A549 (cell line): ENCODE data around the gene PBRM1. TPM values are rescaled to one million over a fixed set of nuclear protein-coding genes. Genes with fewer than 3 reads are reported as not detected.

Experiments used
- ATAC-seq, 2 experiments: fragments of 200-7000 bp in 1 of 2; fragments of >200 bp in 1 of 2; cut with Nextera tagmentation in 1 of 2; cut with Tn5 transposase in 1 of 2; 3 replicates each; pipeline versions ENCODE4 v1.8.0 to v1.9.1; 2018 to 2020; ENCODE audit warnings: mild to moderate bottlenecking in 1 of 2, moderate library complexity in 1 of 2
- CTCF ChIA-PET: fragments of 300-600 bp; sonication (Branson Sonifier 250); formaldehyde crosslinking; extraction: SDS; loops from one replicate; lab custom pipeline; 2021; ENCODE audit warnings: antibody characterized with exemption, inconsistent platforms; lab: Yijun Ruan, JAX
- POLR2A ChIA-PET: fragments of 350-600 bp; formaldehyde crosslinking; extraction: SDS; loops from one replicate; lab custom pipeline; 2021; ENCODE audit warnings: antibody characterized with exemption, inconsistent platforms; lab: Yijun Ruan, JAX
- DNase-seq, 2 experiments: peaks; one replicate each; pipeline versions ENCODE4 v3.0.0 to v3.0.0-alpha.2; 2011 to 2016; ENCODE audit warnings: low read depth in 1 of 2, low spot score in 1 of 2
- FAIRE-seq: peaks from 2 replicates; lab custom pipeline; 2011; peaks lifted over from hg19 to GRCh38; lab: Jason Lieb, UNC
- H3K27ac ChIP-seq, 2 experiments: fragments of >200 bp; sonication (Bioruptor Twin); formaldehyde crosslinking; 3 replicates each; pipeline ENCODE4 v1.5.1; 2016 to 2017
- H3K4me1 ChIP-seq: fragments of >200 bp; sonication (Bioruptor Twin); formaldehyde crosslinking; 3 replicates; pipeline ENCODE4 v1.6.1; 2016
- H3K4me2 ChIP-seq: fragments of >200 bp; sonication (Bioruptor Twin); formaldehyde crosslinking; 3 replicates; pipeline ENCODE4 v1.6.1; 2016
- H3K4me3 ChIP-seq: fragments of >200 bp; sonication (Bioruptor Twin); formaldehyde crosslinking; 3 replicates; pipeline ENCODE4 v1.5.1; 2016
- H3K9me3 ChIP-seq: fragments of >200 bp; sonication (Bioruptor Twin); formaldehyde crosslinking; 3 replicates; pipeline ENCODE4 v1.6.1; 2016
- BHLHE40 ChIP-seq: IDR thresholded peaks from 2 replicates; pipeline ENCODE4 v1.6.1; 2012; ENCODE audit warnings: low read depth, low read length, inconsistent platforms
- CBX2 ChIP-seq: fragments of 200-600 bp; sonication (generic); IDR thresholded peaks from 2 replicates; pipeline ENCODE4 v1.6.1; 2016; ENCODE audit warnings: low read depth, mild to moderate bottlenecking, borderline replicate concordance
- CHD4 ChIP-seq: fragments of 200-600 bp; sonication (generic); IDR thresholded peaks from 2 replicates; pipeline ENCODE4 v1.6.1; 2016; ENCODE audit warnings: antibody characterized with exemption, mild to moderate bottlenecking, borderline replicate concordance
- EP300 ChIP-seq, 2 experiments: fragments of >200 bp; sonication (Bioruptor Twin); formaldehyde crosslinking; IDR thresholded peaks; 2 replicates in 1 of 2; 3 replicates in 1 of 2; pipeline ENCODE4 v1.6.1; 2016 to 2017
- ESRRA ChIP-seq: fragments of 150-350 bp; IDR thresholded peaks from 2 replicates; pipeline ENCODE4 v1.6.1; 2014; ENCODE audit warnings: mild to moderate bottlenecking, low read length, borderline replicate concordance
- FOSB ChIP-seq: fragments of 250-450 bp; sonication (Bioruptor Pico); IDR thresholded peaks from 2 replicates; pipeline ENCODE4 v1.5.0; 2020; ENCODE audit warnings: mild to moderate bottlenecking, moderate library complexity
- GATA3 ChIP-seq: IDR thresholded peaks from 2 replicates; pipeline ENCODE4 v1.6.1; 2012; ENCODE audit warnings: borderline replicate concordance
- HOXA7 ChIP-seq: fragments of 250-450 bp; sonication (Bioruptor Pico); IDR thresholded peaks from 2 replicates; pipeline ENCODE4 v1.5.0; 2020; ENCODE audit warnings: mild to moderate bottlenecking, moderate library complexity
- HOXB13 ChIP-seq: fragments of 250-450 bp; sonication (Bioruptor Pico); IDR thresholded peaks from 2 replicates; pipeline ENCODE4 v1.5.0; 2020; ENCODE audit warnings: low read depth, mild to moderate bottlenecking, moderate library complexity
- KDM5A ChIP-seq: fragments of 200-600 bp; sonication (generic); IDR thresholded peaks from 2 replicates; pipeline ENCODE4 v1.6.1; 2016; ENCODE audit warnings: antibody characterized with exemption, mild to moderate bottlenecking
- MAFK ChIP-seq: fragments of 450-650 bp; IDR thresholded peaks from 2 replicates; pipeline ENCODE4 v1.6.1; 2014; ENCODE audit not compliant: partially characterized antibody
- MYC ChIP-seq: IDR thresholded peaks from 2 replicates; pipeline ENCODE4 v1.6.1; 2012; ENCODE audit warnings: mild to moderate bottlenecking, inconsistent platforms, low read length, improper control_type of control experiment, borderline replicate concordance
- NPAS2 ChIP-seq: fragments of 250-450 bp; sonication (Bioruptor Pico); IDR thresholded peaks from 2 replicates; pipeline ENCODE4 v1.8.0; 2022; ENCODE audit warnings: mild to moderate bottlenecking, moderate library complexity, borderline replicate concordance
- POLR2AphosphoS2 ChIP-seq: conservative IDR thresholded peaks from 2 replicates; pipeline ENCODE4 v1.6.1; 2012; ENCODE audit warnings: low read length, improper control_type of control experiment, inconsistent platforms
- RARB ChIP-seq: fragments of 250-450 bp; sonication (Bioruptor Pico); IDR thresholded peaks from 2 replicates; pipeline ENCODE4 v1.8.0; 2021; ENCODE audit warnings: mild to moderate bottlenecking, moderate library complexity
- RCOR1 ChIP-seq: fragments of 150-350 bp; IDR thresholded peaks from 2 replicates; pipeline ENCODE4 v1.6.1; 2014; ENCODE audit warnings: antibody characterized with exemption, low read length, low read depth
- RFX5 ChIP-seq: fragments of 450-650 bp; IDR thresholded peaks from 2 replicates; pipeline ENCODE4 v1.7.1; 2014; ENCODE audit warnings: antibody characterized with exemption, mild to moderate bottlenecking, moderate library complexity
- TFCP2L1 ChIP-seq: fragments of 250-450 bp; sonication (Bioruptor Pico); IDR thresholded peaks from 2 replicates; pipeline ENCODE4 v1.5.0; 2021; ENCODE audit warnings: mild to moderate bottlenecking
- ZC3H11A ChIP-seq: fragments of 450-650 bp; IDR thresholded peaks from 2 replicates; pipeline ENCODE4 v1.6.1; 2014; ENCODE audit warnings: antibody characterized with exemption, mild to moderate bottlenecking
- ZNF302 ChIP-seq: fragments of 250-450 bp; sonication (Bioruptor Pico); IDR thresholded peaks from 2 replicates; pipeline ENCODE4 v1.9.0; 2021; ENCODE audit warnings: inconsistent platforms, mild to moderate bottlenecking, moderate library complexity
- WGBS: methylation state at CpG from one replicate; pipeline ENCODE4 v1.1.6; 2017; ENCODE audit errors: missing lambda C conversion rate; 5-methylcytosine and 5-hydroxymethylcytosine counted together
- polyA plus RNA-seq, 4 experiments: library from polyadenylated mRNA; depleted of rRNA in 3 of 4; stranded (reverse); fragments of >200 nt; fragmentation: RNase III in 1 of 4; extraction: RNeasy Plus Mini Kit Qiagen cat#74134 plus additional on column Dnase treatment in 1 of 4; gene quantifications; 2 replicates in 3 of 4; 3 replicates in 1 of 4; pipeline ENCODE4 v1.2.3, GENCODE V29; 2011 to 2017
- TF ChIP-seq, protein P1 (sequence below): IDR thresholded peaks from 2 replicates; pipeline ENCODE4 v1.6.1; 2012
- TF ChIP-seq, protein P2 (sequence below): fragments of >200 bp; sonication (Bioruptor Twin); formaldehyde crosslinking; IDR thresholded peaks from 2 replicates; pipeline ENCODE4 v1.6.1; 2016
- TF ChIP-seq, protein P3 (sequence below): fragments of >200 bp; sonication (Bioruptor Twin); formaldehyde crosslinking; IDR thresholded peaks from 3 replicates; pipeline ENCODE4 v1.6.1; 2016
- TF ChIP-seq, protein P4 (sequence below): fragments of 450-650 bp; IDR thresholded peaks from 2 replicates; pipeline ENCODE4 v1.6.1; 2014; ENCODE audit warnings: antibody characterized with exemption
- TF ChIP-seq, protein P5 (sequence below): fragments of >200 bp; sonication (Bioruptor Twin); formaldehyde crosslinking; IDR thresholded peaks from 3 replicates; pipeline ENCODE4 v1.5.1; 2016

PBRM1 gene
- polyA plus RNA-seq, 2 of the 4 experiments (the other 2 are of a cell fraction) = 15.0 to 21.6 TPM

DNA sequence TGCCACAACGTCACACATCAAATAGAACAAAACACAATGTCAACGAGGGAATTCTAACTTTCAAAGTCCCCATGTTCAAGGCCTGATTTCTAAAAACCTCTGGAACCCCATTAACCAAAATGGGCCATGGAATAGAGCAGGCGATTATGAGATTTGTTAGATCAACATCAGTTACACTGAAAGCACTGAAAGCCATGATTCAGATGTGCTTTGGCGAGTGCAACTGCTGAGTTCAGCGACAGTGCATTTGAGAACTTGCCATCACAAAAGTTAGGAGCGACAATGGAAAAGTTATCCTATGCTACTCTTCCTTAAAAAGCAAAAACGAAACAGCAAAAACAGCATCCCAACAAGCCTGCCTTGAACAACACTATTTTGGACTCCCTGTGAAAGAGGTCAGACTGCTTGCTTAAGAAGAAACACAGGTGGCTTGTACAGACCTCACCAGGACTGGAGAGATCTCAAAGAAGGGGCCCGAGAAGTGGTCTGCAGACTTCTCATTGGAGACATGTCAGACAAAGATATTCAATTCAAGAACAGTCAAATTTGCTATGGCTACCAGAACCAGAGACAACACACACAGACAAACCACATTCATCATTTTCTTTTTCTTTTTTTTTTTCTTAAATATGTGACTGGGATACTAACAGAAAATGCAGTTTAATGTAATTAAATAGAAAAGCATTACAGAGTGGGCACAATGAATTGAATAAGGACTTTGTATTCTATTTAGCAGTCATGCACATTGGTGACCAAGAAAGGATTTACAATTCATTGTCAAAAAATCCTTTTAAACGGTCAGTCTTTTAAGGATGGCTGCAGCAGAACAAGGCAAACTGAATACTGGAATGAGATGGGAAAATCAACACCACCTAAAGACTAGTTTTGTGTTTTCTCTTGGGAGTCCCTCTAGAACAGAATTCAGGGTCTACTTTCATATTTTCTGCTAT is 128.4 kb downstream of the PBRM1 start:
- no peak overlapping the region for H3K27ac ChIP-seq
- H3K4me2 ChIP-seq = no peak overlapping the region
- CTCF ChIA-PET = no interaction called here
- FAIRE-seq (no peak), ATAC-seq (no peak), DNase-seq (no peak)
- WGBS = 92% methylated on average over 9 of the region's 9 CpGs
- H3K4me3 ChIP-seq = no peak overlapping the region
- no peak for TF ChIP-seq RARB (CRISPR knock-in tag)
- no peak for TF ChIP-seq MYC
- TF ChIP-seq, protein P1, sequence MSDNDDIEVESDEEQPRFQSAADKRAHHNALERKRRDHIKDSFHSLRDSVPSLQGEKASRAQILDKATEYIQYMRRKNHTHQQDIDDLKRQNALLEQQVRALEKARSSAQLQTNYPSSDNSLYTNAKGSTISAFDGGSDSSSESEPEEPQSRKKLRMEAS = no peak
- no peak for TF ChIP-seq KDM5A
- TF ChIP-seq, protein P2, sequence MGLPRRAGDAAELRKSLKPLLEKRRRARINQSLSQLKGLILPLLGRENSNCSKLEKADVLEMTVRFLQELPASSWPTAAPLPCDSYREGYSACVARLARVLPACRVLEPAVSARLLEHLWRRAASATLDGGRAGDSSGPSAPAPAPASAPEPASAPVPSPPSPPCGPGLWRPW = no peak
- no peak for TF ChIP-seq ZNF302 (CRISPR knock-in tag)
- no peak for TF ChIP-seq ESRRA
- TF ChIP-seq TFCP2L1 (CRISPR knock-in tag) = no peak
- no peak for TF ChIP-seq GATA3
- TF ChIP-seq POLR2AphosphoS2 = no peak
- no peak for TF ChIP-seq CBX2
- no peak for TF ChIP-seq EP300 (IDR thresholded peaks at IDR 0.05)
- TF ChIP-seq, protein P3, sequence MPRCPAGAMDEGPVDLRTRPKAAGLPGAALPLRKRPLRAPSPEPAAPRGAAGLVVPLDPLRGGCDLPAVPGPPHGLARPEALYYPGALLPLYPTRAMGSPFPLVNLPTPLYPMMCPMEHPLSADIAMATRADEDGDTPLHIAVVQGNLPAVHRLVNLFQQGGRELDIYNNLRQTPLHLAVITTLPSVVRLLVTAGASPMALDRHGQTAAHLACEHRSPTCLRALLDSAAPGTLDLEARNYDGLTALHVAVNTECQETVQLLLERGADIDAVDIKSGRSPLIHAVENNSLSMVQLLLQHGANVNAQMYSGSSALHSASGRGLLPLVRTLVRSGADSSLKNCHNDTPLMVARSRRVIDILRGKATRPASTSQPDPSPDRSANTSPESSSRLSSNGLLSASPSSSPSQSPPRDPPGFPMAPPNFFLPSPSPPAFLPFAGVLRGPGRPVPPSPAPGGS = no peak
- H3K9me3 ChIP-seq = no peaks in the 10 kb centered on the region
- POLR2A ChIA-PET = no interaction called here
- peaks cover 4% of the 10 kb centered on the region; the same call in 1 of the 3 replicates for H3K4me1 ChIP-seq

DNA sequence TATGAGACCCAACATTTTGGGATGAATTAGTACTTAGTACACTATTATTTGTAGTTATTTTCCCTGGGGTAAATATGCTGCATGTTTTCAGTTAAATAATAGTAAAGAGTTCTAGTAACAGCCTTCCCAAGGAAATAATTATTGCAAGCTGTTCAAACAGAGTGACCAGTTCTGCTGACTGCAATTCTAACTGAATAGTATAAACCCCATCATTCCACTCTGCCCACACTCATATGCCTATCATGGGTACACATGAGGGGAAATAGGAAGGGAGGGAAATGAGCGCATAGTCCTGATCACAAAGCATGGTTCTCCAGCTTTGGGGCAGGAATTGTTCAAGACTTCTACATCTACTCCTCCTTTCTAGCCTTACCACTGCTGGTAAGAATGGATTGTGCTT is 130.7 kb downstream of the PBRM1 start:
- WGBS = 81% methylated on average over 1 of the region's 1 CpG
- CTCF ChIA-PET = no interaction called here
- peaks cover 9% of the 10 kb centered on the region; the same call in 1 of the 3 replicates for H3K4me1 ChIP-seq
- DNase-seq (no peak), ATAC-seq (no peak), FAIRE-seq (no peak)
- TF ChIP-seq RARB (CRISPR knock-in tag) (no peak), ZNF302 (CRISPR knock-in tag) (no peak)
- H3K27ac ChIP-seq = no peak overlapping the region
- no peak overlapping the region for H3K4me2 ChIP-seq
- POLR2A ChIA-PET = no interaction called here
- no peaks in the 10 kb centered on the region for H3K9me3 ChIP-seq
- H3K4me3 ChIP-seq = no peak overlapping the region

DNA sequence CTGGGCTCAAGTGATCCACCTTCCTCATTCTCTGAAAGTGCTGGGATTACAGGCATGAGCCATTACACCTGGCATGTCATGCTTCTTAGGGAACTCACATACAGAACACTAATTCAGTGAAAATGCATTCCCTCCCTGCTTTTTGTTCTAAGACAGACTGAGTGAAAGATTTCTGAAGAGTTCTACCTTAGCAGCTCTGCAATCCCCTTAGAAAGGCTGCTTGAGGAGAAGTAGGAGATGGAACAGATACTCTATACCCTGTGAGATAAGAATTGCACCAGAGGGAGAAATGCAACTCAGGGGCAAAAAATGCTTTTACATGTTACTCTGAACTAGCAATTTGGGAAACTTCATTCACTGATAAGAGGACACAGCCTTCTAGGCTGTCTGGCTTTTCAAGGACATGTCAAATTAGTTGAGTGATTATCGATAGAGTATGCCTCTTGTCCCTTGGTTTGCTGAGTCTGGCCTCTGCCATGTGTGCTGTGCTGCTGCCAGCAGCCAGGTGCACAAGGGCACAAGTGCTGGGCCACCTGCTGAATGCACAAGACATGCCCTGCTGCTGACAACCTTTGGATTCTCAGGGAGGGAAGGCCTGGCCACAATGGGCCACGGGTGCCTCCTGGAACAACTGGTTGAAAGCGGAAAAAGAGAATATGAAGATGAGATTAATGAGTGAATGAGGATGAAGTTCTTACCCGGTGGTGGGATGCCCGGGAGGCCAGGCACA is 131.5 kb downstream of the PBRM1 start:
- POLR2A ChIA-PET = no interaction called here
- ATAC-seq (no peak), FAIRE-seq (no peak), DNase-seq (no peak)
- 85% methylated on average over 5 of the region's 5 CpGs for WGBS
- TF ChIP-seq KDM5A (no peak), RARB (CRISPR knock-in tag) (no peak), POLR2AphosphoS2 (no peak), CBX2 (no peak), FOSB (no peak), RFX5 (no peak), CHD4 (no peak), ZC3H11A (no peak), TFCP2L1 (CRISPR knock-in tag) (no peak), MAFK (no peak), HOXB13 (CRISPR knock-in tag) (no peak), BHLHE40 (no peak), RCOR1 (no peak), NPAS2 (CRISPR knock-in tag) (no peak), HOXA7 (CRISPR knock-in tag) (no peak)
- TF ChIP-seq, protein P4, sequence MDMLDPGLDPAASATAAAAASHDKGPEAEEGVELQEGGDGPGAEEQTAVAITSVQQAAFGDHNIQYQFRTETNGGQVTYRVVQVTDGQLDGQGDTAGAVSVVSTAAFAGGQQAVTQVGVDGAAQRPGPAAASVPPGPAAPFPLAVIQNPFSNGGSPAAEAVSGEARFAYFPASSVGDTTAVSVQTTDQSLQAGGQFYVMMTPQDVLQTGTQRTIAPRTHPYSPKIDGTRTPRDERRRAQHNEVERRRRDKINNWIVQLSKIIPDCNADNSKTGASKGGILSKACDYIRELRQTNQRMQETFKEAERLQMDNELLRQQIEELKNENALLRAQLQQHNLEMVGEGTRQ = no peak
- TF ChIP-seq, protein P5, sequence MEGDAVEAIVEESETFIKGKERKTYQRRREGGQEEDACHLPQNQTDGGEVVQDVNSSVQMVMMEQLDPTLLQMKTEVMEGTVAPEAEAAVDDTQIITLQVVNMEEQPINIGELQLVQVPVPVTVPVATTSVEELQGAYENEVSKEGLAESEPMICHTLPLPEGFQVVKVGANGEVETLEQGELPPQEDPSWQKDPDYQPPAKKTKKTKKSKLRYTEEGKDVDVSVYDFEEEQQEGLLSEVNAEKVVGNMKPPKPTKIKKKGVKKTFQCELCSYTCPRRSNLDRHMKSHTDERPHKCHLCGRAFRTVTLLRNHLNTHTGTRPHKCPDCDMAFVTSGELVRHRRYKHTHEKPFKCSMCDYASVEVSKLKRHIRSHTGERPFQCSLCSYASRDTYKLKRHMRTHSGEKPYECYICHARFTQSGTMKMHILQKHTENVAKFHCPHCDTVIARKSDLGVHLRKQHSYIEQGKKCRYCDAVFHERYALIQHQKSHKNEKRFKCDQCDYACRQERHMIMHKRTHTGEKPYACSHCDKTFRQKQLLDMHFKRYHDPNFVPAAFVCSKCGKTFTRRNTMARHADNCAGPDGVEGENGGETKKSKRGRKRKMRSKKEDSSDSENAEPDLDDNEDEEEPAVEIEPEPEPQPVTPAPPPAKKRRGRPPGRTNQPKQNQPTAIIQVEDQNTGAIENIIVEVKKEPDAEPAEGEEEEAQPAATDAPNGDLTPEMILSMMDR = no peak
- H3K4me3 ChIP-seq = no peak overlapping the region
- no peak overlapping the region for H3K4me2 ChIP-seq
- no peaks in the 10 kb centered on the region for H3K9me3 ChIP-seq
- peaks cover 9% of the 10 kb centered on the region; the same call in 1 of the 3 replicates for H3K4me1 ChIP-seq
- H3K27ac ChIP-seq = no peak overlapping the region
- CTCF ChIA-PET = interaction anchor here (0.6 kb wide), 1 partner anchor 8 kb away, joined by 3 read pairs; no protein-coding TSS in a partner anchor
